HCT116 (cell line): ENCODE results near the gene RUNX1. TPM values are rescaled to one million over a fixed set of nuclear protein-coding genes. Genes with fewer than 3 reads are reported as not detected.

Source experiments
- ATAC-seq: fragments of 200-7000 bp; cut with Tn5 transposase; 2 replicates; pipeline ENCODE4 v1.9.1; 2020; ENCODE audit warnings: mild to moderate bottlenecking, moderate library complexity
- BruUV-seq: library from RNA; stranded (reverse); fragments of 400-500 nt; replicated peaks from 2 replicates; lab custom pipeline; 2021; lab: Mats Ljungman, UMichigan
- CTCF ChIA-PET: fragments of 300-600 bp; sonication (Branson Sonifier 250); formaldehyde crosslinking; loops from one replicate; lab custom pipeline; 2021; ENCODE audit warnings: antibody characterized with exemption; lab: Charles Lee
- POLR2A ChIA-PET: fragments of 300-600, 350-600 bp; sonication (Branson Sonifier 250); formaldehyde crosslinking; loops from one replicate; lab custom pipeline; 2021; ENCODE audit warnings: antibody characterized with exemption; lab: Charles Lee
- RAD21 ChIA-PET, 2 experiments: fragments of 300-600 bp; sonication (Branson Sonifier 250); formaldehyde crosslinking; loops; one replicate each; lab custom pipeline; 2023; ENCODE audit warnings: low total read pairs in 2 of 2; ENCODE audit not compliant: uncharacterized antibody in 2 of 2, unreplicated experiment in 2 of 2, low non-redundant PET in 1 of 2; lab: Charles Lee
- DNase-seq: peaks from one replicate; pipeline ENCODE4 v3.0.0-alpha.2; 2010; ENCODE audit warnings: low read depth, low spot score
- H2AFZ ChIP-seq: fragments of 200-600 bp; shearing (Covaris generic), sonication (generic); 2 replicates; pipeline ENCODE4 v1.6.1; 2017; ENCODE audit warnings: low read depth, mixed run types, mixed read lengths, antibody characterized with exemption, low read length; ENCODE audit not compliant: poor library complexity, severe bottlenecking
- H3K27ac ChIP-seq: 2 replicates; pipeline ENCODE4 v1.5.1; 2012; ENCODE audit warnings: low read depth, low read length
- H3K27me3 ChIP-seq: fragments of 200-600 bp; sonication (generic); 2 replicates; pipeline ENCODE4 v1.6.1; 2016; ENCODE audit warnings: mixed run types, low read length, mixed read lengths; ENCODE audit not compliant: insufficient read depth
- H3K36me3 ChIP-seq, 2 experiments: fragments of 200-500 bp in 1 of 2; fragments of 200-600 bp in 1 of 2; sonication (Bioruptor generic) in 1 of 2; sonication (generic) in 1 of 2; 2 replicates each; pipeline versions ENCODE4 v1.5.1 to v1.6.1; 2014 to 2016; ENCODE audit warnings: low read length in 2 of 2, inconsistent platforms in 1 of 2, mixed read lengths in 1 of 2, mixed run types in 1 of 2; ENCODE audit not compliant: insufficient read depth in 2 of 2, control insufficient read depth in 1 of 2
- H3K4me1 ChIP-seq, 2 experiments: fragments of 200-600 bp in 1 of 2; sonication (generic) in 1 of 2; 2 replicates each; pipeline versions ENCODE4 v1.5.1 to v1.6.1; 2012 to 2017; ENCODE audit warnings: low read length in 2 of 2, inconsistent platforms in 1 of 2, mild to moderate bottlenecking in 1 of 2, mixed read lengths in 1 of 2, mixed run types in 1 of 2, moderate library complexity in 1 of 2; ENCODE audit not compliant: insufficient read depth in 2 of 2, control insufficient read depth in 1 of 2
- H3K4me2 ChIP-seq: fragments of 200-600 bp; sonication (generic); 2 replicates; pipeline ENCODE4 v1.6.1; 2017; ENCODE audit warnings: mixed run types, low read length, mixed read lengths
- H3K4me3 ChIP-seq, 2 experiments: fragments of 200-600 bp in 1 of 2; sonication (generic) in 1 of 2; replicated peaks in 1 of 2; 2 replicates each; pipeline ENCODE4 v1.5.1; 2011 to 2016; ENCODE audit warnings: low read length in 2 of 2, control low read depth in 1 of 2, low read depth in 1 of 2, mild to moderate bottlenecking in 1 of 2, mixed read lengths in 1 of 2, mixed run types in 1 of 2
- H3K79me2 ChIP-seq: fragments of 200-600 bp; sonication (generic); 2 replicates; pipeline ENCODE4 v1.6.1; 2017; ENCODE audit warnings: mild to moderate bottlenecking, mixed run types, low read length, moderate library complexity, mixed read lengths; ENCODE audit not compliant: insufficient read depth
- H3K9ac ChIP-seq: fragments of 200-600 bp; sonication (generic); 2 replicates; pipeline ENCODE4 v1.6.1; 2016; ENCODE audit warnings: low read length, mixed read lengths
- H3K9me2 ChIP-seq: fragments of 200-600 bp; sonication (generic), shearing (Covaris generic); 2 replicates; pipeline ENCODE4 v1.6.1; 2017; ENCODE audit warnings: mixed run types, mild to moderate bottlenecking, moderate library complexity; ENCODE audit not compliant: insufficient read depth
- H3K9me3 ChIP-seq, 2 experiments: fragments of 200-500 bp in 1 of 2; fragments of 200-600 bp in 1 of 2; sonication (Bioruptor generic) in 1 of 2; sonication (generic) in 1 of 2; 2 replicates each; pipeline ENCODE4 v1.6.1; 2014 to 2017; ENCODE audit warnings: low read length in 2 of 2, mixed read lengths in 2 of 2, inconsistent platforms in 1 of 2, low read depth in 1 of 2, mild to moderate bottlenecking in 1 of 2, mixed run types in 1 of 2, moderate library complexity in 1 of 2; ENCODE audit not compliant: control insufficient read depth in 1 of 2, insufficient read depth in 1 of 2
- H4K20me1 ChIP-seq: fragments of 200-600 bp; sonication (generic), shearing (Covaris generic); 2 replicates; pipeline ENCODE4 v1.6.1; 2017; ENCODE audit warnings: mixed run types, mild to moderate bottlenecking, moderate library complexity; ENCODE audit not compliant: insufficient read depth
- CBX3 ChIP-seq: IDR thresholded peaks from 2 replicates; pipeline ENCODE4 v1.6.1; 2012; ENCODE audit warnings: low read depth
- CEBPB ChIP-seq: IDR thresholded peaks from 2 replicates; pipeline ENCODE4 v1.6.1; 2012; ENCODE audit warnings: low read depth
- CTCF ChIP-seq, 3 experiments: fragments of 200-600 bp in 1 of 3; sonication (generic) in 1 of 3; IDR thresholded peaks in 2 of 3; conservative IDR thresholded peaks in 1 of 3; 2 replicates each; pipeline ENCODE4 v1.5.1; 2012 to 2017; ENCODE audit warnings: low read depth in 2 of 3, low read length in 2 of 3, antibody characterized with exemption in 1 of 3, borderline replicate concordance in 1 of 3, control low read depth in 1 of 3, mild to moderate bottlenecking in 1 of 3, mixed read lengths in 1 of 3, mixed run types in 1 of 3, moderate library complexity in 1 of 3; ENCODE audit not compliant: insufficient read depth in 1 of 3
- ELF1 ChIP-seq: IDR thresholded peaks from 2 replicates; pipeline ENCODE4 v1.6.1; 2012; ENCODE audit warnings: low read depth, borderline replicate concordance
- EZH2phosphoT487 ChIP-seq: fragments of 200-600 bp; IDR thresholded peaks from 2 replicates; pipeline ENCODE4 v1.6.1; 2018; ENCODE audit warnings: antibody characterized with exemption, borderline replicate concordance
- FOSL1 ChIP-seq: IDR thresholded peaks from 2 replicates; pipeline ENCODE4 v1.6.1; 2012; ENCODE audit warnings: low read depth
- JUND ChIP-seq: IDR thresholded peaks from 2 replicates; pipeline ENCODE4 v1.6.1; 2012
- RAD21 ChIP-seq: IDR thresholded peaks from 2 replicates; pipeline ENCODE4 v1.6.1; 2012; ENCODE audit warnings: low read depth, mild to moderate bottlenecking
- SIN3A ChIP-seq: IDR thresholded peaks from 2 replicates; pipeline ENCODE4 v1.6.1; 2012; ENCODE audit warnings: low read depth
- ZNF274 ChIP-seq: fragments of 200-500 bp; sonication (Bioruptor generic); IDR thresholded peaks from 2 replicates; pipeline ENCODE4 v1.6.1; 2014; ENCODE audit warnings: mild to moderate bottlenecking, low read depth, low read length, inconsistent platforms
- intact Hi-C: fragments of 100-400 bp; cut with micrococcal nuclease; formaldehyde crosslinking; loops from 2 replicates; pipeline ENCODE4 v1.10.0; 2022
- total RNA-seq: library from RNA; stranded (reverse); gene quantifications from one replicate; pipeline ENCODE4 v1.2.1, GENCODE V29; 2021; ENCODE audit not compliant: unreplicated experiment
- TF ChIP-seq, protein P1 (sequence below): IDR thresholded peaks from 2 replicates; pipeline ENCODE4 v1.6.1; 2012
- TF ChIP-seq, protein P2 (sequence below): IDR thresholded peaks from 2 replicates; pipeline ENCODE4 v1.6.1; 2011; ENCODE audit warnings: mild to moderate bottlenecking, low read length, moderate library complexity; ENCODE audit not compliant: insufficient replicate concordance; ENCODE audit errors: extremely low read depth
- TF ChIP-seq, protein P3 (sequence below): IDR thresholded peaks from 2 replicates; pipeline ENCODE4 v1.6.1; 2012; ENCODE audit warnings: low read depth

RUNX1 gene
- total RNA-seq, 1 experiment from 2014 or later: 33.5 TPM

DNA sequence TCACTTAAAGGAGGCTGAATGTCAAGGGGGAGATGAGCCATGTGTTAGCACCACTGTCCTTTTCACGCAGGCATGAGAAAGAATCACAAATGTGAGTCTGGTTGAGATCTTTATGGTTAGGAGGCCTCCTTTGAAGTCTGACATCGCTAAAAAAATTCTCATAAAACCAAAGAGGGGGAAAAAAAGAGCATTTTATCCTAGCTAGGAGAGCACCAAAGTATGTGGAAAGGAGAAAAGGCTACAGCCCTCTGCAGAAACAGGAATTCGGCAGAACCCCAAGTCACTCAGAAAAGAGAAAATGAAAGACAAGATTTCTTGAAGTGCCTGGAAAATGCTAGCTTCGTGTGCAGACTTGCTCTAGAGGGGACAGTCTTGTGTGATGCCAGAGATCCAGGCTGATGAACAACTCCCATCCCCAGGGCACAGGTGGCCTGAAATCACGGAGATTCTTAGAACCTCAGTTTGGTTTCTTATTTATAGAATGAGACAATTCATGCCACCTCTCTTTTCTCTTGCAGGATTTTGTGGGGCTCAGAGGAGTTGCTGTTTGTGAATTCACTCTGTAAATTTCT lies 61.5 kb downstream of the RUNX1 start:
- Histone ChIP-seq H3K36me3 (no peaks in the 10 kb centered on the region), H2AFZ (peak overlapping the region; percentile 69), H3K4me3 (no peak overlapping the region), H3K27ac (no peak overlapping the region), H3K4me2 (peak overlapping the region; percentile 56), H4K20me1 (no peaks in the 10 kb centered on the region), H3K9ac (peak overlapping the region; percentile 42), H3K9me2 (no peaks in the 10 kb centered on the region), H3K4me1 (peaks cover 26 to 38% of the 10 kb centered on the region in 2 experiments), H3K27me3 (peaks cover 34% of the 10 kb centered on the region), H3K79me2 (no peaks in the 10 kb centered on the region), H3K9me3 (no peaks in the 10 kb centered on the region)
- CTCF ChIA-PET: no interaction called here
- ATAC-seq: no peak
- TF ChIP-seq JUND (no peak), SIN3A (no peak), ELF1 (no peak), RAD21 (no peak), EZH2phosphoT487 (no peak), CEBPB (no peak), CBX3 (no peak), CTCF (IDR thresholded peaks at IDR 0.05 in 2 of 3, conservative IDR thresholded peaks at IDR 0.05 in 1 of 3; ENCODE audit: borderline replicate concordance in 1 of 3, insufficient read depth in 1 of 3, low read depth in 2 of 3, low read length in 2 of 3) (no peak), ZNF274 (no peak), FOSL1 (no peak)
- TF ChIP-seq, protein P1, sequence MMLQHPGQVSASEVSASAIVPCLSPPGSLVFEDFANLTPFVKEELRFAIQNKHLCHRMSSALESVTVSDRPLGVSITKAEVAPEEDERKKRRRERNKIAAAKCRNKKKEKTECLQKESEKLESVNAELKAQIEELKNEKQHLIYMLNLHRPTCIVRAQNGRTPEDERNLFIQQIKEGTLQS: no peak
- TF ChIP-seq, protein P2, sequence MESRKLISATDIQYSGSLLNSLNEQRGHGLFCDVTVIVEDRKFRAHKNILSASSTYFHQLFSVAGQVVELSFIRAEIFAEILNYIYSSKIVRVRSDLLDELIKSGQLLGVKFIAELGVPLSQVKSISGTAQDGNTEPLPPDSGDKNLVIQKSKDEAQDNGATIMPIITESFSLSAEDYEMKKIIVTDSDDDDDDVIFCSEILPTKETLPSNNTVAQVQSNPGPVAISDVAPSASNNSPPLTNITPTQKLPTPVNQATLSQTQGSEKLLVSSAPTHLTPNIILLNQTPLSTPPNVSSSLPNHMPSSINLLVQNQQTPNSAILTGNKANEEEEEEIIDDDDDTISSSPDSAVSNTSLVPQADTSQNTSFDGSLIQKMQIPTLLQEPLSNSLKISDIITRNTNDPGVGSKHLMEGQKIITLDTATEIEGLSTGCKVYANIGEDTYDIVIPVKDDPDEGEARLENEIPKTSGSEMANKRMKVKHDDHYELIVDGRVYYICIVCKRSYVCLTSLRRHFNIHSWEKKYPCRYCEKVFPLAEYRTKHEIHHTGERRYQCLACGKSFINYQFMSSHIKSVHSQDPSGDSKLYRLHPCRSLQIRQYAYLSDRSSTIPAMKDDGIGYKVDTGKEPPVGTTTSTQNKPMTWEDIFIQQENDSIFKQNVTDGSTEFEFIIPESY: no peak
- TF ChIP-seq, protein P3, sequence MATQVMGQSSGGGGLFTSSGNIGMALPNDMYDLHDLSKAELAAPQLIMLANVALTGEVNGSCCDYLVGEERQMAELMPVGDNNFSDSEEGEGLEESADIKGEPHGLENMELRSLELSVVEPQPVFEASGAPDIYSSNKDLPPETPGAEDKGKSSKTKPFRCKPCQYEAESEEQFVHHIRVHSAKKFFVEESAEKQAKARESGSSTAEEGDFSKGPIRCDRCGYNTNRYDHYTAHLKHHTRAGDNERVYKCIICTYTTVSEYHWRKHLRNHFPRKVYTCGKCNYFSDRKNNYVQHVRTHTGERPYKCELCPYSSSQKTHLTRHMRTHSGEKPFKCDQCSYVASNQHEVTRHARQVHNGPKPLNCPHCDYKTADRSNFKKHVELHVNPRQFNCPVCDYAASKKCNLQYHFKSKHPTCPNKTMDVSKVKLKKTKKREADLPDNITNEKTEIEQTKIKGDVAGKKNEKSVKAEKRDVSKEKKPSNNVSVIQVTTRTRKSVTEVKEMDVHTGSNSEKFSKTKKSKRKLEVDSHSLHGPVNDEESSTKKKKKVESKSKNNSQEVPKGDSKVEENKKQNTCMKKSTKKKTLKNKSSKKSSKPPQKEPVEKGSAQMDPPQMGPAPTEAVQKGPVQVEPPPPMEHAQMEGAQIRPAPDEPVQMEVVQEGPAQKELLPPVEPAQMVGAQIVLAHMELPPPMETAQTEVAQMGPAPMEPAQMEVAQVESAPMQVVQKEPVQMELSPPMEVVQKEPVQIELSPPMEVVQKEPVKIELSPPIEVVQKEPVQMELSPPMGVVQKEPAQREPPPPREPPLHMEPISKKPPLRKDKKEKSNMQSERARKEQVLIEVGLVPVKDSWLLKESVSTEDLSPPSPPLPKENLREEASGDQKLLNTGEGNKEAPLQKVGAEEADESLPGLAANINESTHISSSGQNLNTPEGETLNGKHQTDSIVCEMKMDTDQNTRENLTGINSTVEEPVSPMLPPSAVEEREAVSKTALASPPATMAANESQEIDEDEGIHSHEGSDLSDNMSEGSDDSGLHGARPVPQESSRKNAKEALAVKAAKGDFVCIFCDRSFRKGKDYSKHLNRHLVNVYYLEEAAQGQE: no peak
- RAD21 ChIA-PET: no interaction called here
- no peak for DNase-seq
- BruUV-seq: no TSS peak
- POLR2A ChIA-PET: no interaction called here
- intact Hi-C loops: loop anchor here (1.0 kb wide), 1 partner anchor 64 kb away; no protein-coding TSS in a partner anchor
